Urinary bladder (tissue), 4 donors: ENCODE measurements around the gene GRK3. TPM values are rescaled to one million over a fixed set of nuclear protein-coding genes. Genes with fewer than 3 reads are reported as not detected.

Experiments used
- DNase-seq: peaks from one replicate; pipeline ENCODE4 v3.0.0-alpha.2; 2015; ENCODE audit errors: extremely low spot score
- H3K27ac ChIP-seq: one replicate; pipeline ENCODE4 v1.5.1; 2013; ENCODE audit warnings: low read depth, mild to moderate bottlenecking, moderate library complexity
- H3K36me3 ChIP-seq: one replicate; pipeline ENCODE4 v1.6.1; 2013; ENCODE audit warnings: mild to moderate bottlenecking, moderate library complexity; ENCODE audit not compliant: insufficient read depth
- H3K4me1 ChIP-seq: one replicate; pipeline ENCODE4 v1.6.1; 2013; ENCODE audit warnings: mild to moderate bottlenecking, moderate library complexity; ENCODE audit not compliant: insufficient read depth
- H3K4me3 ChIP-seq: one replicate; pipeline ENCODE4 v1.5.1; 2013; ENCODE audit warnings: low read depth, low read length
- whole genome bisulfite sequencing: extraction: QIAGEN DNeasy Blood & Tissue Kit; methylation state at CpG from one replicate; pipeline ENCODE4 v1.1.7; 2013; 5-methylcytosine and 5-hydroxymethylcytosine counted together
- polyA plus RNA-seq: library from polyadenylated mRNA; stranded (reverse); fragments of 200-250 nt; gene quantifications from one replicate; pipeline ENCODE4 v1.2.3, GENCODE V29; 2013
- total RNA-seq: library from RNA; depleted of rRNA; stranded (reverse); fragments of >200 nt; gene quantifications from one replicate; pipeline ENCODE4 v1.2.3, GENCODE V29; 2014
- donor health status: healthy with polysubstance abuse.
- donor health status: healthy.

GRK3 gene
- total and polyA plus RNA-seq, 2 donors, result 2.7 to 15.8 TPM

GRCh38 chr22:25718135-25718840 is 153.8 kb downstream of the GRK3 start:
- 68% methylated on average over 10 of the region's 10 CpGs for WGBS
- Histone ChIP-seq H3K4me3 (no peak overlapping the region), H3K36me3 (no peaks in the 10 kb centered on the region), H3K4me1 (no peaks in the 10 kb centered on the region), H3K27ac (no peak overlapping the region)
- no peak for DNase-seq

- no peak for DNase-seq
- H3K4me1 ChIP-seq, result no peaks in the 10 kb centered on the region
- 96% methylated on average over 16 of the region's 16 CpGs for whole genome bisulfite sequencing
- H3K36me3 ChIP-seq, result no peaks in the 10 kb centered on the region
- no peak overlapping the region for H3K27ac ChIP-seq
- H3K4me3 ChIP-seq, result no peak overlapping the region
Measured at GRCh38 chr22:25722223-25722622, 157.7 kb downstream of the GRK3 start.

- H3K4me1 ChIP-seq, result no peaks in the 10 kb centered on the region
- DNase-seq, result no peak
- WGBS, result 93% methylated on average over 3 of the region's 3 CpGs
- H3K27ac ChIP-seq, result no peak overlapping the region
- no peaks in the 10 kb centered on the region for H3K36me3 ChIP-seq
- H3K4me3 ChIP-seq, result no peak overlapping the region
Measured at GRCh38 chr22:25722626-25723025, 158.2 kb downstream of the GRK3 start.

- DNase-seq, result no peak
- Histone ChIP-seq H3K4me1 (no peaks in the 10 kb centered on the region), H3K4me3 (no peak overlapping the region), H3K27ac (no peak overlapping the region), H3K36me3 (no peaks in the 10 kb centered on the region)
- 57% methylated on average over 4 of the region's 4 CpGs for WGBS
Measured at GRCh38 chr22:25726241-25726640, 161.8 kb downstream of the GRK3 start.

GRCh38 chr22:25728071-25728470 is 163.6 kb downstream of the GRK3 start:
- Histone ChIP-seq H3K27ac (no peak overlapping the region), H3K4me1 (no peaks in the 10 kb centered on the region), H3K4me3 (no peak overlapping the region), H3K36me3 (no peaks in the 10 kb centered on the region)
- 88% methylated on average over 7 of the region's 7 CpGs for WGBS
- no peak for DNase-seq

- Histone ChIP-seq H3K4me1 (no peaks in the 10 kb centered on the region), H3K36me3 (no peaks in the 10 kb centered on the region), H3K27ac (no peak overlapping the region), H3K4me3 (no peak overlapping the region)
- WGBS, result 69% methylated on average over 19 of the region's 19 CpGs
- no peak for DNase-seq
Measured at GRCh38 chr22:25729016-25729995, 164.8 kb downstream of the GRK3 start.

GRCh38 chr22:25735650-25736049 is 171.2 kb downstream of the GRK3 start:
- no peaks in the 10 kb centered on the region for H3K36me3 ChIP-seq
- 89% methylated on average over 2 of the region's 2 CpGs for WGBS
- H3K4me3 ChIP-seq, result no peak overlapping the region
- DNase-seq, result no peak
- no peak overlapping the region for H3K27ac ChIP-seq
- no peaks in the 10 kb centered on the region for H3K4me1 ChIP-seq

- Histone ChIP-seq H3K36me3 (no peaks in the 10 kb centered on the region), H3K4me1 (no peaks in the 10 kb centered on the region), H3K27ac (no peak overlapping the region), H3K4me3 (no peak overlapping the region)
- DNase-seq, result no peak
- WGBS, result 77% methylated on average over 9 of the region's 9 CpGs
Measured at GRCh38 chr22:25736378-25737011, 172.0 kb downstream of the GRK3 start.

GRCh38 chr22:25739659-25740344 is 175.3 kb downstream of the GRK3 start:
- WGBS, result 89% methylated on average over 11 of the region's 11 CpGs

GRCh38 chr22:25741692-25742626 is 177.5 kb downstream of the GRK3 start, which contains the start of gene MYO18B:
TSS of gene MYO18B (plus strand) at chr22:25742188. CDS start at chr22:25761093, 18,905 bp downstream.
- no peaks in the 10 kb centered on the region for H3K36me3 ChIP-seq
- no peak within 1 kb of the TSS for H3K27ac ChIP-seq
- WGBS, result 73% methylated on average over 36 of the region's 36 CpGs
- no peaks in the 10 kb centered on the region for H3K4me1 ChIP-seq
- DNase-seq, result no peak
- no peak within 1 kb of the TSS for H3K4me3 ChIP-seq

More at GRCh38 chr22:25739659-25740344, 175.3 kb downstream of the GRK3 start:
- DNase-seq, result no peak
- no peaks in the 10 kb centered on the region for H3K36me3 ChIP-seq
- no peak overlapping the region for H3K27ac ChIP-seq
- no peaks in the 10 kb centered on the region for H3K4me1 ChIP-seq
- H3K4me3 ChIP-seq, result no peak overlapping the region

- 80% methylated on average over 6 of the region's 6 CpGs for WGBS
- Histone ChIP-seq H3K4me1 (no peaks in the 10 kb centered on the region), H3K27ac (no peak overlapping the region), H3K4me3 (no peak overlapping the region), H3K36me3 (no peaks in the 10 kb centered on the region)
- DNase-seq, result no peak
Measured at GRCh38 chr22:25742918-25743708, 178.6 kb downstream of the GRK3 start.

GRCh38 chr22:25744694-25745093 is 180.2 kb downstream of the GRK3 start:
- DNase-seq, result no peak
- Histone ChIP-seq H3K36me3 (no peaks in the 10 kb centered on the region), H3K27ac (no peak overlapping the region), H3K4me1 (no peaks in the 10 kb centered on the region), H3K4me3 (no peak overlapping the region)
- WGBS, result 94% methylated on average over 4 of the region's 4 CpGs
